HG03565 (cell line): ENCODE results near the gene ATXN10.

Source experiments
- ATAC-seq: cut with Tn5 transposase; IDR thresholded peaks from one replicate; pipeline ENCODE4 v1.9.1; 2021; ENCODE audit warnings: mild to moderate bottlenecking, moderate library complexity; ENCODE audit not compliant: unreplicated experiment

Gene ATXN10

GRCh38 chr22:45845076-45845487 lies 173.4 kb downstream of the ATXN10 start:
- ATAC-seq = no peak

- no peak for ATAC-seq
Measured at GRCh38 chr22:45846952-45847351, 175.3 kb downstream of the ATXN10 start.

GRCh38 chr22:45848904-45849303 lies 177.3 kb downstream of the ATXN10 start:
- ATAC-seq = no peak

GRCh38 chr22:45852826-45853225 lies 181.2 kb downstream of the ATXN10 start:
- no peak for ATAC-seq

GRCh38 chr22:45855961-45856360 lies 184.3 kb downstream of the ATXN10 start:
- ATAC-seq = no peak

- ATAC-seq = no peak
Measured at GRCh38 chr22:45857519-45857918, 185.9 kb downstream of the ATXN10 start.

GRCh38 chr22:45859231-45860161 lies 187.9 kb downstream of the ATXN10 start:
- ATAC-seq = no peak

GRCh38 chr22:45860201-45860600 lies 188.6 kb downstream of the ATXN10 start:
- no peak for ATAC-seq

GRCh38 chr22:45861259-45861658 lies 189.6 kb downstream of the ATXN10 start:
- no peak for ATAC-seq

- ATAC-seq = no peak
Measured at GRCh38 chr22:45863981-45864751, 192.5 kb downstream of the ATXN10 start.

- no peak for ATAC-seq
Measured at GRCh38 chr22:45864959-45865476, 193.4 kb downstream of the ATXN10 start.

GRCh38 chr22:45865561-45866125 lies 194.0 kb downstream of the ATXN10 start:
- ATAC-seq = no peak

GRCh38 chr22:45866126-45866645 lies 194.6 kb downstream of the ATXN10 start:
- no peak for ATAC-seq

GRCh38 chr22:45866646-45867117 lies 195.0 kb downstream of the ATXN10 start:
- no peak for ATAC-seq

- ATAC-seq = no peak
Measured at GRCh38 chr22:45867118-45867905, 195.7 kb downstream of the ATXN10 start.

GRCh38 chr22:45867906-45868555 lies 196.4 kb downstream of the ATXN10 start:
- ATAC-seq = no peak

GRCh38 chr22:45868571-45869339 lies 197.1 kb downstream of the ATXN10 start:
- ATAC-seq = no peak

- no peak for ATAC-seq
Measured at GRCh38 chr22:45869340-45869847, 197.8 kb downstream of the ATXN10 start.

- no peak for ATAC-seq
Measured at GRCh38 chr22:45870011-45870410, 198.4 kb downstream of the ATXN10 start.
